Activated T-cell treated with anti-CD3 and anti-CD28 coated beads for 48 hours (primary cell): ENCODE results near the gene MEIS3.

Experiments
- DNase-seq: peaks from one replicate; pipeline ENCODE4 v3.0.0-alpha.2; 2020; ENCODE audit warnings: low read depth

Gene MEIS3

GRCh38 chr19:47419030-47419783 is at the start of gene MEIS3:
Gene MEIS3 (minus strand): TSS chr19:47419527. CDS start chr19:47419081, 446 bp downstream.
- DNase-seq: no peak

- no peak for DNase-seq
Observed at GRCh38 chr19:47467914-47468313, 48.6 kb upstream of the MEIS3 start.

GRCh38 chr19:47465957-47466356 is 46.6 kb upstream of the MEIS3 start:
- DNase-seq: no peak

GRCh38 chr19:47464675-47465419 is 45.5 kb upstream of the MEIS3 start:
- DNase-seq: no peak

GRCh38 chr19:47461876-47462275 is 42.5 kb upstream of the MEIS3 start:
- DNase-seq: no peak

- DNase-seq: no peak
Observed at GRCh38 chr19:47459477-47459876, 40.1 kb upstream of the MEIS3 start.

GRCh38 chr19:47458672-47459071 is 39.3 kb upstream of the MEIS3 start:
- DNase-seq: no peak

GRCh38 chr19:47456721-47457474 is 37.6 kb upstream of the MEIS3 start:
- DNase-seq: no peak

GRCh38 chr19:47450478-47450877 is 31.2 kb upstream of the MEIS3 start:
- no peak for DNase-seq

- no peak for DNase-seq
Observed at GRCh38 chr19:47448360-47448727, 29.0 kb upstream of the MEIS3 start.

GRCh38 chr19:47447470-47448359 is 28.4 kb upstream of the MEIS3 start:
- peak; percentile 77 for DNase-seq

- DNase-seq: peak; percentile 38
Observed at GRCh38 chr19:47446534-47447469, 27.5 kb upstream of the MEIS3 start.

GRCh38 chr19:47445937-47446402 is 26.6 kb upstream of the MEIS3 start:
- DNase-seq: no peak

GRCh38 chr19:47445527-47445926 is 26.2 kb upstream of the MEIS3 start:
- no peak for DNase-seq

GRCh38 chr19:47444388-47444821 is 25.1 kb upstream of the MEIS3 start:
- DNase-seq: no peak

GRCh38 chr19:47443331-47443730 is 24.0 kb upstream of the MEIS3 start:
- no peak for DNase-seq

GRCh38 chr19:47438793-47439220 is 19.5 kb upstream of the MEIS3 start:
- no peak for DNase-seq

- no peak for DNase-seq
Observed at GRCh38 chr19:47437500-47437899, 18.2 kb upstream of the MEIS3 start.

GRCh38 chr19:47436712-47437401 is 17.5 kb upstream of the MEIS3 start:
- peak; percentile 76 for DNase-seq
